Breast epithelium (tissue), 3 donors: Measurements from ENCODE around the gene BARX1.
"Not testable (repeated sequence)": the region's sequence is repeated elsewhere in the genome, so short reads cannot be mapped to it uniquely, and the experiment has no call there.

Source experiments
- CTCF ChIP-seq, 3 donors: fragments of 450-650 bp; IDR thresholded peaks; one replicate each; pipeline ENCODE4 v1.5.1; 2016 to 2017; ENCODE audit warnings: antibody characterized with exemption in 3 of 3, mild to moderate bottlenecking in 3 of 3, moderate library complexity in 3 of 3
- POLR2A ChIP-seq: fragments of 450-650 bp; IDR thresholded peaks from one replicate; pipeline ENCODE4 v1.6.1; 2016; ENCODE audit warnings: antibody characterized with exemption, mild to moderate bottlenecking, moderate library complexity

GRCh38 chr9:93972655-93973054 lies 17.5 kb upstream of the BARX1 start:
- TF ChIP-seq CTCF (IDR thresholded peaks at IDR 0.05); POLR2A: not testable (repeated sequence)
